B cell (primary cell): ENCODE results near the gene INHBE. TPM values are rescaled to one million over a fixed set of nuclear protein-coding genes. Genes with fewer than 3 reads are reported as not detected.

ENCODE experiments used
- ATAC-seq: fragments of 200-7000 bp; cut with Tn5 transposase; one replicate; pipeline ENCODE4 v1.10.0; 2021; ENCODE audit warnings: low read depth, mild to moderate bottlenecking, moderate number of reproducible peaks, moderate library complexity
- CTCF ChIA-PET: fragments of 350-600 bp; sonication (Branson Sonifier 250); formaldehyde crosslinking; loops from one replicate; lab custom pipeline; 2021; ENCODE audit warnings: antibody characterized with exemption, inconsistent platforms; lab: Charles Lee
- POLR2A ChIA-PET: fragments of 350-600 bp; sonication (Branson Sonifier 250); formaldehyde crosslinking; loops from one replicate; lab custom pipeline; 2021; ENCODE audit warnings: antibody characterized with exemption; lab: Charles Lee
- DNase-seq: peaks from one replicate; pipeline ENCODE4 v3.0.0; 2013
- H2AFZ ChIP-seq: 2 replicates; pipeline ENCODE4 v1.6.1; 2012; ENCODE audit warnings: mild to moderate bottlenecking, low read depth, low read length; ENCODE audit not compliant: insufficient read depth, poor library complexity, severe bottlenecking
- H3K27ac ChIP-seq, 2 donors: 1 replicate in 1 of 2; 2 replicates in 1 of 2; pipeline ENCODE4 v1.5.1; 2012 to 2013; ENCODE audit warnings: low read length in 2 of 2, mild to moderate bottlenecking in 2 of 2, moderate library complexity in 1 of 2
- H3K27me3 ChIP-seq, 4 experiments: fragments of 200-600 bp in 1 of 4; sonication (generic) in 1 of 4; replicated peaks in 1 of 4; 1 replicate in 2 of 4; 2 replicates in 2 of 4; pipeline versions ENCODE4 v1.6.1 to v1.7.0; 2013 to 2016; ENCODE audit warnings: low read length in 3 of 4, mild to moderate bottlenecking in 2 of 4, mixed read lengths in 1 of 4, moderate library complexity in 1 of 4; ENCODE audit not compliant: insufficient read depth in 4 of 4, control insufficient read depth in 3 of 4; ENCODE audit errors: control extremely low read depth in 1 of 4
- H3K36me3 ChIP-seq, 2 experiments: replicated peaks in 1 of 2; 1 replicate in 1 of 2; 2 replicates in 1 of 2; pipeline versions ENCODE4 v1.6.1 to v1.7.1; 2013; ENCODE audit warnings: low read length in 1 of 2; ENCODE audit not compliant: insufficient read depth in 2 of 2, control insufficient read depth in 1 of 2; ENCODE audit errors: control extremely low read depth in 1 of 2, extremely low read depth in 1 of 2
- H3K4me1 ChIP-seq, 2 donors: fragments of 200-600 bp in 1 of 2; sonication (generic) in 1 of 2; 1 replicate in 1 of 2; 2 replicates in 1 of 2; pipeline versions ENCODE4 v1.5.1 to v1.6.1; 2013 to 2017; ENCODE audit warnings: low read length in 2 of 2; ENCODE audit not compliant: control insufficient read depth in 2 of 2, insufficient read depth in 2 of 2
- H3K4me2 ChIP-seq: replicated peaks from 2 replicates; pipeline ENCODE3; 2012; ENCODE audit warnings: mild to moderate bottlenecking, low read depth, low read length; ENCODE audit not compliant: poor library complexity, severe bottlenecking
- H3K4me3 ChIP-seq, 5 experiments: fragments of 200-600 bp in 1 of 5; sonication (generic) in 1 of 5; 1 replicate in 3 of 5; 2 replicates in 2 of 5; pipeline versions ENCODE4 v1.5.1 to v1.7.0; 2011 to 2016; ENCODE audit warnings: low read length in 4 of 5, mild to moderate bottlenecking in 4 of 5, low read depth in 2 of 5, control low read depth in 1 of 5, moderate library complexity in 1 of 5; ENCODE audit not compliant: insufficient read depth in 1 of 5; ENCODE audit errors: control extremely low read depth in 1 of 5, extremely low read depth in 1 of 5
- H3K79me2 ChIP-seq: fragments of 200-600 bp; sonication (generic); one replicate; pipeline ENCODE4 v1.6.0; 2016; ENCODE audit warnings: low read length; ENCODE audit not compliant: control insufficient read depth, insufficient read depth
- H3K9ac ChIP-seq: fragments of 200-600 bp; sonication (generic); 2 replicates; pipeline ENCODE4 v1.6.1; 2017; ENCODE audit warnings: mild to moderate bottlenecking, low read length, moderate library complexity
- H3K9me3 ChIP-seq, 3 donors: one replicate each; pipeline versions ENCODE4 v1.6.1 to v1.7.1; 2013; ENCODE audit warnings: low read length in 2 of 3; ENCODE audit not compliant: control insufficient read depth in 2 of 3, insufficient read depth in 1 of 3; ENCODE audit errors: control extremely low read depth in 1 of 3
- H4K20me1 ChIP-seq: 2 replicates; pipeline ENCODE4 v1.6.0; 2012; ENCODE audit warnings: mild to moderate bottlenecking, low read length; ENCODE audit not compliant: insufficient read depth, control insufficient read depth, poor library complexity, severe bottlenecking
- H3K27ac Mint-ChIP-seq: one replicate; pipeline ENCODE4 v1.8.0; 2021; ENCODE audit warnings: mixed read lengths
- H3K27me3 Mint-ChIP-seq: one replicate; pipeline ENCODE4 v1.8.0; 2021; ENCODE audit warnings: mixed read lengths
- H3K4me1 Mint-ChIP-seq: one replicate; pipeline ENCODE4 v1.8.0; 2021; ENCODE audit warnings: mixed read lengths
- H3K4me3 Mint-ChIP-seq: one replicate; pipeline ENCODE4 v1.8.0; 2021; ENCODE audit warnings: mixed read lengths
- H3K9me3 Mint-ChIP-seq: one replicate; pipeline ENCODE4 v1.8.0; 2022; ENCODE audit warnings: mixed read lengths; ENCODE audit not compliant: insufficient read depth
- CTCF ChIP-seq: fragments of 200-600 bp; IDR thresholded peaks from one replicate; pipeline ENCODE4 v1.8.0; 2022; ENCODE audit warnings: antibody characterized with exemption, mild to moderate bottlenecking
- EZH2 ChIP-seq: IDR thresholded peaks from 2 replicates; pipeline ENCODE4 v1.6.1; 2012; ENCODE audit warnings: borderline replicate concordance, low read depth, mild to moderate bottlenecking, moderate library complexity, low read length; ENCODE audit not compliant: insufficient read depth, poor library complexity, severe bottlenecking
- WGBS: methylation state at CpG from one replicate; pipeline ENCODE4 v1.1.5; 2013; ENCODE audit warnings: missing lambda C conversion rate; ENCODE audit not compliant: insufficient coverage; 5-methylcytosine and 5-hydroxymethylcytosine counted together
- intact Hi-C: fragments of 100-400 bp; cut with micrococcal nuclease; formaldehyde crosslinking; loops from one replicate; pipeline ENCODE4 v1.10.0; 2022
- polyA plus RNA-seq: library from polyadenylated mRNA; depleted of rRNA; stranded (reverse); fragments of >200 nt; gene quantifications from 2 replicates; pipeline ENCODE4 v1.2.3, GENCODE V29; 2012
- total RNA-seq, 2 donors: library from RNA; stranded (reverse); fragments of 120-200 nt in 1 of 2; gene quantifications; 1 replicate in 1 of 2; 2 replicates in 1 of 2; pipeline versions ENCODE4 v1.2.3 to v1.2.4, GENCODE V29; 2013 to 2022

Gene INHBE
- total and polyA plus RNA-seq, 2 donors (not counting 1 experiment from before 2014, with no cell fraction given) = not detected

GRCh38 chr12:57434517-57435223 is 20.4 kb upstream of the INHBE start, which contains the start of gene INHBC:
TSS of gene INHBC (plus strand) at chr12:57434784. CDS start at chr12:57434887, 103 bp downstream.
- no peak within 1 kb of the TSS for H3K4me3 ChIP-seq
- H2AFZ ChIP-seq = peak within 1 kb of the TSS; percentile 0
- peaks cover 16% of the 10 kb centered on the region for H3K4me1 Mint-ChIP-seq
- no peak within 1 kb of the TSS for H3K27ac ChIP-seq
- H3K27me3 Mint-ChIP-seq = peaks cover 5% of the 10 kb centered on the region
- H3K79me2 ChIP-seq = peaks cover 9% of the 10 kb centered on the region
- H3K4me3 Mint-ChIP-seq = no peak within 1 kb of the TSS
- TF ChIP-seq EZH2 (no peak), CTCF (no peak)
- no peaks in the 10 kb centered on the region for H3K27me3 ChIP-seq
- no peaks in the 10 kb centered on the region for H4K20me1 ChIP-seq
- H3K27ac Mint-ChIP-seq = peak within 1 kb of the TSS; percentile 15
- POLR2A ChIA-PET = no interaction called here
- H3K4me2 ChIP-seq = no peak within 1 kb of the TSS
- no peak within 1 kb of the TSS for H3K9ac ChIP-seq
- H3K4me1 ChIP-seq = peaks cover 7 to 11% of the 10 kb centered on the region in 2 donors
- H3K9me3 ChIP-seq = no peaks in the 10 kb centered on the region
- ATAC-seq (no peak), DNase-seq (no peak)
- CTCF ChIA-PET = interaction anchor here (0.5 to 2.7 kb wide), 6 partner anchors 15 to 121 kb away, joined by 3 to 8 read pairs (median 4); partner anchors contain the start of gene INHBE
- no peaks in the 10 kb centered on the region for H3K9me3 Mint-ChIP-seq
- intact Hi-C loops = no loop called here
- WGBS = 91% methylated on average over 8 of the region's 8 CpGs
- no peaks in the 10 kb centered on the region for H3K36me3 ChIP-seq

- no peak for ATAC-seq
- intact Hi-C loops = no loop called here
These were observed 19.8 kb upstream of the INHBE start for GRCh38 chr12:57435293-57435692.

More at GRCh38 chr12:57435293-57435692, 19.8 kb upstream of the INHBE start:
- Histone ChIP-seq H2AFZ (peak overlapping the region; percentile 0), H3K4me1 (peaks cover 3 to 6% of the 10 kb centered on the region in 2 donors), H3K27me3 (no peaks in the 10 kb centered on the region), H3K27ac (no peak overlapping the region), H3K9ac (no peak overlapping the region), H3K9me3 (no peaks in the 10 kb centered on the region), H4K20me1 (no peaks in the 10 kb centered on the region), H3K79me2 (peaks cover 3% of the 10 kb centered on the region), H3K36me3 (no peaks in the 10 kb centered on the region), H3K4me3 (no peak overlapping the region), H3K4me2 (no peak overlapping the region)
- Mint-ChIP-seq H3K4me1 (peaks cover 10% of the 10 kb centered on the region), H3K4me3 (no peak overlapping the region), H3K27me3 (peaks cover 5% of the 10 kb centered on the region), H3K27ac (peak overlapping the region; percentile 15), H3K9me3 (no peaks in the 10 kb centered on the region)
- 28% methylated on average over 3 of the region's 4 CpGs for WGBS
- no peak for DNase-seq
- TF ChIP-seq CTCF (no peak), EZH2 (no peak)
- ChIA-PET CTCF (interaction anchor here (0.6 to 2.7 kb wide), 5 partner anchors 14 to 103 kb away, joined by 3 to 8 read pairs (median 5); partner anchors contain the start of gene INHBE), POLR2A (no interaction called here)
